Trophoblast cell (in vitro differentiated cells and primary cell): ENCODE data around the gene DDX3X.

Experiments
- DNase-seq, 2 donors: peaks; one replicate each; pipeline ENCODE4 v3.0.0-alpha.2; 2016
- H2AFZ ChIP-seq: 2 replicates; pipeline ENCODE4 v1.6.1; 2013; ENCODE audit warnings: low read length, moderate library complexity, mild to moderate bottlenecking; ENCODE audit not compliant: insufficient read depth, poor library complexity
- H2AK5ac ChIP-seq: 2 replicates; pipeline ENCODE4 v1.6.1; 2013; ENCODE audit warnings: mild to moderate bottlenecking, low read length
- H2BK120ac ChIP-seq: 2 replicates; pipeline ENCODE4 v1.6.1; 2013; ENCODE audit warnings: low read length, mild to moderate bottlenecking, moderate library complexity; ENCODE audit not compliant: insufficient read depth, poor library complexity
- H2BK12ac ChIP-seq: 2 replicates; pipeline ENCODE4 v1.6.1; 2013; ENCODE audit warnings: mild to moderate bottlenecking, low read length, moderate library complexity
- H2BK5ac ChIP-seq: 2 replicates; pipeline ENCODE4 v1.6.1; 2013; ENCODE audit warnings: low read length, low read depth, moderate library complexity, mild to moderate bottlenecking; ENCODE audit not compliant: poor library complexity
- H3K14ac ChIP-seq: 2 replicates; pipeline ENCODE4 v1.6.1; 2013; ENCODE audit warnings: mild to moderate bottlenecking, low read length
- H3K18ac ChIP-seq: 2 replicates; pipeline ENCODE4 v1.6.1; 2013; ENCODE audit warnings: mild to moderate bottlenecking, low read length
- H3K23ac ChIP-seq: 2 replicates; pipeline ENCODE4 v1.6.1; 2013; ENCODE audit warnings: low read length
- H3K27ac ChIP-seq: 2 replicates; pipeline ENCODE4 v1.5.1; 2013; ENCODE audit warnings: low read depth, mild to moderate bottlenecking, inconsistent platforms, low read length, moderate library complexity
- H3K27me3 ChIP-seq: 2 replicates; pipeline ENCODE4 v1.6.1; 2013; ENCODE audit warnings: inconsistent platforms, mild to moderate bottlenecking, low read length, moderate library complexity; ENCODE audit not compliant: insufficient read depth
- H3K36me3 ChIP-seq, 2 experiments: 1 replicate in 1 of 2; 2 replicates in 1 of 2; pipeline ENCODE4 v1.6.1; 2013; ENCODE audit warnings: low read length in 2 of 2, mild to moderate bottlenecking in 2 of 2, moderate library complexity in 1 of 2; ENCODE audit not compliant: insufficient read depth in 2 of 2, control insufficient read depth in 1 of 2
- H3K4ac ChIP-seq: 2 replicates; pipeline ENCODE4 v1.6.1; 2013; ENCODE audit warnings: low read depth, mild to moderate bottlenecking, low read length, moderate library complexity
- H3K4me1 ChIP-seq, 2 experiments: 1 replicate in 1 of 2; 2 replicates in 1 of 2; pipeline ENCODE4 v1.6.1; 2013; ENCODE audit warnings: low read length in 2 of 2, mild to moderate bottlenecking in 2 of 2, moderate library complexity in 1 of 2; ENCODE audit not compliant: insufficient read depth in 2 of 2, control insufficient read depth in 1 of 2
- H3K4me2 ChIP-seq: 2 replicates; pipeline ENCODE4 v1.6.1; 2013; ENCODE audit warnings: inconsistent platforms, mild to moderate bottlenecking, low read length, moderate library complexity
- H3K4me3 ChIP-seq: 2 replicates; pipeline ENCODE4 v1.5.1; 2013; ENCODE audit warnings: mild to moderate bottlenecking, low read depth, low read length, inconsistent platforms
- H3K79me1 ChIP-seq: one replicate; pipeline ENCODE4 v1.6.1; 2013; ENCODE audit warnings: low read length
- H3K79me2 ChIP-seq: 2 replicates; pipeline ENCODE4 v1.6.1; 2013; ENCODE audit warnings: low read length, mild to moderate bottlenecking; ENCODE audit not compliant: control insufficient read depth, insufficient read depth, poor library complexity
- H3K9ac ChIP-seq: 2 replicates; pipeline ENCODE4 v1.6.1; 2013; ENCODE audit warnings: mild to moderate bottlenecking, low read length
- H3K9me3 ChIP-seq: 2 replicates; pipeline ENCODE4 v1.6.1; 2013; ENCODE audit warnings: low read depth, mild to moderate bottlenecking, control low read depth, inconsistent platforms, low read length; ENCODE audit not compliant: insufficient read depth
- H4K12ac ChIP-seq: 2 replicates; pipeline ENCODE4 v1.6.1; 2013; ENCODE audit warnings: low read depth, mild to moderate bottlenecking, low read length, moderate library complexity
- H4K8ac ChIP-seq: 2 replicates; pipeline ENCODE4 v1.6.1; 2013; ENCODE audit warnings: low read depth, mild to moderate bottlenecking, low read length, moderate library complexity
- H4K91ac ChIP-seq: one replicate; pipeline ENCODE4 v1.6.1; 2013; ENCODE audit warnings: low read depth, mild to moderate bottlenecking, low read length, moderate library complexity
- WGBS: extraction: QIAGEN DNeasy Blood & Tissue Kit; methylation state at CpG from one replicate; pipeline ENCODE4 v1.1.7; 2013; ENCODE audit warnings: missing lambda C conversion rate; ENCODE audit not compliant: insufficient read length, insufficient coverage; ENCODE audit errors: extremely low coverage; 5-methylcytosine and 5-hydroxymethylcytosine counted together

DDX3X gene

GRCh38 chrX:41373989-41374606 is 40.1 kb downstream of the DDX3X start:
- no peaks in the 10 kb centered on the region for H3K27me3 ChIP-seq
- no peak overlapping the region for H2BK120ac ChIP-seq
- H2BK12ac ChIP-seq, result no peak overlapping the region
- H3K9ac ChIP-seq, result no peak overlapping the region
- H2AK5ac ChIP-seq, result no peak overlapping the region
- peak in 1 of 2 donors; percentile 27 for DNase-seq
- H4K91ac ChIP-seq, result no peak overlapping the region
- H3K79me2 ChIP-seq, result peaks cover 2% of the 10 kb centered on the region
- H3K79me1 ChIP-seq, result peaks cover 5% of the 10 kb centered on the region
- no peaks in the 10 kb centered on the region for H3K9me3 ChIP-seq
- H3K18ac ChIP-seq, result no peak overlapping the region
- H2AFZ ChIP-seq, result no peak overlapping the region
- no peak overlapping the region for H4K12ac ChIP-seq
- H3K27ac ChIP-seq, result no peak overlapping the region
- H3K14ac ChIP-seq, result no peak overlapping the region
- H3K4ac ChIP-seq, result no peak overlapping the region
- no peak overlapping the region for H3K4me3 ChIP-seq
- no peaks in the 10 kb centered on the region for H3K36me3 ChIP-seq
- WGBS, result no CpG with 5 or more reads among the region's 5 CpGs
- no peak overlapping the region for H2BK5ac ChIP-seq
- H3K4me1 ChIP-seq, result peaks cover 4% of the 10 kb centered on the region in 2 experiments
- no peak overlapping the region for H4K8ac ChIP-seq
- H3K4me2 ChIP-seq, result no peak overlapping the region
- H3K23ac ChIP-seq, result no peak overlapping the region

GRCh38 chrX:41377624-41378023 is 43.7 kb downstream of the DDX3X start:
- no peak overlapping the region for H3K4me3 ChIP-seq
- peak overlapping the region; percentile 54 for H2BK12ac ChIP-seq
- peaks cover 2% of the 10 kb centered on the region for H3K79me2 ChIP-seq
- DNase-seq, result no peak
- H3K4ac ChIP-seq, result no peak overlapping the region
- no CpG with 5 or more reads among the region's 8 CpGs for WGBS
- H3K4me1 ChIP-seq, result peaks cover 6 to 11% of the 10 kb centered on the region in 2 experiments
- H3K23ac ChIP-seq, result no peak overlapping the region
- peak overlapping the region; percentile 33 for H2BK5ac ChIP-seq
- H2AK5ac ChIP-seq, result peak overlapping the region; percentile 9
- H3K79me1 ChIP-seq, result peaks cover 15% of the 10 kb centered on the region
- peak overlapping the region; percentile 8 for H3K14ac ChIP-seq
- H2BK120ac ChIP-seq, result peak overlapping the region; percentile 72
- H3K27me3 ChIP-seq, result no peaks in the 10 kb centered on the region
- H3K9me3 ChIP-seq, result no peaks in the 10 kb centered on the region
- no peak overlapping the region for H2AFZ ChIP-seq
- no peak overlapping the region for H3K9ac ChIP-seq
- H3K4me2 ChIP-seq, result no peak overlapping the region
- no peak overlapping the region for H3K18ac ChIP-seq
- peak overlapping the region; percentile 66 for H4K91ac ChIP-seq
- H3K36me3 ChIP-seq, result no peaks in the 10 kb centered on the region
- H3K27ac ChIP-seq, result no peak overlapping the region
- H4K8ac ChIP-seq, result no peak overlapping the region
- H4K12ac ChIP-seq, result no peak overlapping the region

DNA sequence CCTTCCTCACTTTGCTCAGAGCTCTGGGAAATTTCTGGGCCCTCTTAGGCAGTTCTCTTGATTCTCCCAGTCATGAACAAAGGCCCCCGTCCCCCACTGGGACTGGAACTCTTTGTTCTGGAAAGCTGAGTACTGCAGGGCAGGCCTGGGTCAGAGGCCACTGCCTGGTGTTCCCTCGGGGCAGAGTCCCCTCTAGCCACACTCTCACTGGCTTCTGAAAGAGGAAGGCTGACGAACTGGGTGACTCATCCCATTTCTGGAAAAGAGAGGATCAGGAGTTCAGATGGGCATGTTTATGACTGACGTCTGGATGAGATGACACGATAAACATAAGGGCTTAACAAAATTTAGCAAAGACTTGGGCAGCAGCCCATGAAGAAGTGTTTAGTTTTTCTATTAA is 47.7 kb downstream of the DDX3X start:
- peak overlapping the region; percentile 66 for H2BK120ac ChIP-seq
- DNase-seq, result peak; percentile 63 to 81
- H3K27ac ChIP-seq, result peak overlapping the region; percentile 90
- H3K79me1 ChIP-seq, result peaks cover 21% of the 10 kb centered on the region
- H4K8ac ChIP-seq, result peak overlapping the region; percentile 54
- H2AK5ac ChIP-seq, result no peak overlapping the region
- H3K4me3 ChIP-seq, result no peak overlapping the region
- no peak overlapping the region for H3K14ac ChIP-seq
- H4K91ac ChIP-seq, result peak overlapping the region; percentile 43
- no peak overlapping the region for H2AFZ ChIP-seq
- H3K27me3 ChIP-seq, result no peaks in the 10 kb centered on the region
- H3K9ac ChIP-seq, result no peak overlapping the region
- no peak overlapping the region for H4K12ac ChIP-seq
- H3K4me1 ChIP-seq, result peaks cover 16 to 22% of the 10 kb centered on the region in 2 experiments
- H3K79me2 ChIP-seq, result peaks cover 2% of the 10 kb centered on the region
- no CpG with 5 or more reads among the region's 5 CpGs for WGBS
- H3K4me2 ChIP-seq, result no peak overlapping the region
- H2BK5ac ChIP-seq, result peak overlapping the region; percentile 82
- H2BK12ac ChIP-seq, result peak overlapping the region; percentile 40
- no peak overlapping the region for H3K4ac ChIP-seq
- no peaks in the 10 kb centered on the region for H3K9me3 ChIP-seq
- H3K18ac ChIP-seq, result no peak overlapping the region
- H3K36me3 ChIP-seq, result no peaks in the 10 kb centered on the region
- H3K23ac ChIP-seq, result no peak overlapping the region

DNA sequence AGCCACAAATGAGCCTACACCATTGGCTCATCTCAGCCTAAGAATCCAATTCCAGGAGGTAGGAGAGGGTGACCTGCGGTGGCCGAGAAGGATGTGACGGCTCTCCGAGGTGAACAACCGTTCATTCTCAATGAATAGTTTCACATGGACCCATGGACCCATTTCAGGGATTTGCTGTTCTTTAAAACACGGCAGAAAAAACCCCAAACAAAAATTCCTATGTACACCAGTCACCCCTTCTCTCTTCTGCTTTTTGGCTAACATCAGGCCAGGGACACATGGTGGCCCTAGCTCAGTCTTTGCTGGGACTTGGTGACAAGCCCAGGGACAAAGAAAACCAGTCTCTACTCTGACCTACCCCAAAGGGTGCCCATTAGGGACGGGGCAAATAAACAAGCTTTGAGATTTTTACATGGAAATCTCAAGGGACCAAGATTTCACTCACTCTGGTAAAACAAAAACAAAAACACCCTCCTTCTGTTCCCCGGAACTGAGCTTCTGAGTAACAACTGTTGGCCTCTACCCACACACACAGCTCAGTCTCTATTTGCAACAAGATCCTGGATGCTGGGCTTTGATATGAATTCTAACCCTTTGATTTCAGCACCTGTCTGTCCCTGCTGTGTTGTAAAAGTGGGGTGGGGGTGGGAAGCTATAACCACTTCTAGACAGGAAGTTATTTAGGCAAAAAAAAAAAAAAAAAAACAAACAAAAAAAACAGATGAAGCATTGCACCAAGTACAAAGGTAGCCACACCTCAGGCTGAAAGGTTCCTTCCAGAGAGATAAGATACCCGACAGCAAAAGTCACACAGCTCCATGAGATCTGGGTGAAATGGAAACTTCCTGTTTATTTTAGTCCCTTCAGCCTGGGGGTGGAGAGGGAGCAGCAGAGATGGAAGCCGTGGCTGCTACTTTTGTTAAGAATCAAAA is 49.0 kb downstream of the DDX3X start:
- H4K8ac ChIP-seq, result peak overlapping the region; percentile 73
- no peak overlapping the region for H3K4me3 ChIP-seq
- peak overlapping the region; percentile 93 for H2BK5ac ChIP-seq
- peak overlapping the region; percentile 94 for H3K27ac ChIP-seq
- peak overlapping the region; percentile 84 for H3K14ac ChIP-seq
- peaks cover 18% of the 10 kb centered on the region for H3K79me1 ChIP-seq
- H3K9ac ChIP-seq, result no peak overlapping the region
- H3K4me2 ChIP-seq, result peak overlapping the region; percentile 45
- no peak overlapping the region for H3K23ac ChIP-seq
- H2BK12ac ChIP-seq, result peak overlapping the region; percentile 94
- no CpG with 5 or more reads among the region's 10 CpGs for WGBS
- peak overlapping the region; percentile 43 for H4K12ac ChIP-seq
- H3K36me3 ChIP-seq, result no peaks in the 10 kb centered on the region
- H3K79me2 ChIP-seq, result no peaks in the 10 kb centered on the region
- H2AK5ac ChIP-seq, result peak overlapping the region; percentile 89
- peak in 1 of 2 donors; percentile 52 for DNase-seq
- peak overlapping the region; percentile 93 for H4K91ac ChIP-seq
- peak overlapping the region; percentile 59 for H3K18ac ChIP-seq
- no peaks in the 10 kb centered on the region for H3K9me3 ChIP-seq
- H2BK120ac ChIP-seq, result peak overlapping the region; percentile 98
- no peaks in the 10 kb centered on the region for H3K27me3 ChIP-seq
- peaks cover 12 to 17% of the 10 kb centered on the region in 2 experiments for H3K4me1 ChIP-seq
- H3K4ac ChIP-seq, result peak overlapping the region; percentile 62
- H2AFZ ChIP-seq, result peak overlapping the region; percentile 78
